Smooth muscle cell of the coronary artery (primary cell): ENCODE results near the gene GARIN5A. TPM values are rescaled to one million over a fixed set of nuclear protein-coding genes. Genes with fewer than 3 reads are reported as not detected.

Source experiments
- total RNA-seq: library from RNA; depleted of rRNA; stranded (reverse); fragments of >200 nt; gene quantifications from 2 replicates; pipeline ENCODE4 v1.2.3, GENCODE V29; 2014; ENCODE audit warnings: low replicate concordance

The GARIN5A gene
- 0.53 TPM in 1 of 2 replicates, not detected in the other for total RNA-seq

DNA sequence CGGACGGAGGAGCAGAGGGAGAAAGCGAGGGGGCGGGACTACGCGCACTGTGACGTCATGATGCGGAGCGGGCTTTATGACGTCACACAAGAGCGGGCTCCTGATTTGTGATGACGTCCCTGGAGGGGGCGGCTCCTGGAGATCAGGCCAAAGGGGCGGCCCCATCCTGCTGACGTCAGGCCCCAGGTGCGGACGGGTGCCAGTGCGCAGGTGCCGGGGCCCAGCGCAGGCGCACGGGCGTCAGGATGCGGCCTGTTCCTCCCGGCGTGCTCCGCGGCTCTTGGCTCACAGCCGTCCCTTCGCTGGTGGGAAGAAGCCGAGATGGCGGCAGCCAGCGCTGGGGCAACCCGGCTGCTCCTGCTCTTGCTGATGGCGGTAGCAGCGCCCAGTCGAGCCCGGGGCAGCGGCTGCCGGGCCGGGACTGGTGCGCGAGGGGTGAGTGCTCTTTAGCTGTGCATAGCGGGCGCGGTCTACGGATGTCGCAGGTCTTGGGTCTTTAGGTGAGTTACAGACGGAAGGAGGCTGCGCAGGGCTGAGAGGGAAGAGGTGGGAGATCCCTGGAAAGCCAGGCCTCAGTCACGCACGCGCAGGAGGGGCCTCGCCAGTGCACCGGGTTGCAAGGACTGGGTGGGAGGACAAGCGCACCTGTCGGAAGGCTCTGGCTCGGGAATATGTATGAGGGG, at the start of gene GARIN5A, which contains the start of gene EMC10:
GARIN5A (minus strand) TSS at position 625 of the 683 bp plus-strand sequence; CDS start at position 165, 460 bp downstream.
EMC10 (plus strand) TSS at position 284 of the 683 bp plus-strand sequence; CDS start at position 322, 38 bp downstream.

DNA sequence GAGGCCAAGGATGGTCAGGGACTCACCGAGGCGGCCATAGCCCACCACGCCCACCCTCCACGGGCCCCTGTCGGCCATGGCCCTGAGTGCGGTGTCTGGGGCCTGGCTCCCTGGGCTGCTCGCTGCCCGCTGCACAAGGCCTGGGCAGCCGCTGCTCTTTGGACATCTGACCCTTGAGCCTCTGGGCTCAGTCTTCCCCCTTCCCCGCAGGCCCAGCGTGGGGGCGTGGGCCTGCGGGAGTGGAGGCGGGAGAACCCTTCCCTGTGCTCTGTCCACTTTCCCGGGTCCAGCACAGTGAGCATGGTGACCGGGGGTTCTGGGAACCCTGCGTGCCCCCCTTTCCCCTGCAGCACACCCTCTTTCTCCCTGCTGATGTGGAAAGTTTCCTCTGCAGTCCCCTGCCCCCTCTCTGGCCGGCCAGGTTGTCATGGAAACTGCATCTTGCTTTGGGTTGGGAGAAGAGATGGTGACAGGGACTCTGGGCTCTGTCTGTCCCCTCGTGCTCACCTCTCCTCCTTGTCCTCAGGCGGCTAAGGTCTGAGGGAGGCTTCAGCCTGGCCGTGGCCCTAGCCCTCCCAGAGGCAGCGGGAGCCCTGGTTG, 37.2 kb upstream of the GARIN5A start, which contains the start of gene ASPDH:
ASPDH (minus strand) TSS at position 168 of the 600 bp plus-strand sequence; CDS start at position 78, 90 bp downstream.

DNA sequence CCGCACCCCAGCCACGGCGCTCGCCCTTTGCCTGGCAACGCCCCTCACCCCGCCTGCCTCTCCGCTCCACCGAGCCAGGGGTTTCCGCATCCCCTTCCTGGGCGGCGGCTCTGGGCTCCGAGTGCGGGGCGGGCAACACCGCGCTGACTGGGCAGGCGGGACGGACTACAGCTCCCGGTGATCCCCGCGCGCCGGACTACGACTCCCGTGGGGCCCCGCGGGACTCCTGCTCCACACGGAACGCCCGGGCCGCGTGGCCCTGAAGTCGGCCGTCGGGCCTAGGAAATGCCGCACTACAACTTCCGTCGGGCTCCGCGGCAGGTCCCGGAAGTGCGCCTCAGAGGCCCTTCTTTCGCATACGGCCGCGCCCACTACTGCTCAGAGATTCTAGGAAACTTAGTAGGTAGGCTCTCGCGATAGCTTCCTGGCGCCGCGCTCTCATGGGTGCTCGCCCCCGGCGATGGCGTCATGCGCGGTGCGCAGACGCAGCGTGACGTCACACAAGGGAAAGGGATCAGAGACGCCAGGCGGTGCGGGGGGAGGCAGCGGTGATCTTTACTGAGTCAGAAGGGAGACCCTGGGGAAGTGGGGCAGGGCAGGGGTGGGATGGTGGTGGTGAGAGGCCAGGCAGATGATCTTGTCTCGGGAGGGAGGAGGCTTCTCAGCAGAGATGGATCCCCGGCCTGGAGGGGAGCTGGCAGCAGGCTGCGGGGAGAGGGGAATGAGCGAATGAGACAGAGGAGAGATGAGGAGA, 34.6 kb upstream of the GARIN5A start, which contains the start of gene JOSD2:
JOSD2 (minus strand) TSS at position 123 of the 754 bp plus-strand sequence. CDS start 760 bp downstream, outside the sequence.

DNA sequence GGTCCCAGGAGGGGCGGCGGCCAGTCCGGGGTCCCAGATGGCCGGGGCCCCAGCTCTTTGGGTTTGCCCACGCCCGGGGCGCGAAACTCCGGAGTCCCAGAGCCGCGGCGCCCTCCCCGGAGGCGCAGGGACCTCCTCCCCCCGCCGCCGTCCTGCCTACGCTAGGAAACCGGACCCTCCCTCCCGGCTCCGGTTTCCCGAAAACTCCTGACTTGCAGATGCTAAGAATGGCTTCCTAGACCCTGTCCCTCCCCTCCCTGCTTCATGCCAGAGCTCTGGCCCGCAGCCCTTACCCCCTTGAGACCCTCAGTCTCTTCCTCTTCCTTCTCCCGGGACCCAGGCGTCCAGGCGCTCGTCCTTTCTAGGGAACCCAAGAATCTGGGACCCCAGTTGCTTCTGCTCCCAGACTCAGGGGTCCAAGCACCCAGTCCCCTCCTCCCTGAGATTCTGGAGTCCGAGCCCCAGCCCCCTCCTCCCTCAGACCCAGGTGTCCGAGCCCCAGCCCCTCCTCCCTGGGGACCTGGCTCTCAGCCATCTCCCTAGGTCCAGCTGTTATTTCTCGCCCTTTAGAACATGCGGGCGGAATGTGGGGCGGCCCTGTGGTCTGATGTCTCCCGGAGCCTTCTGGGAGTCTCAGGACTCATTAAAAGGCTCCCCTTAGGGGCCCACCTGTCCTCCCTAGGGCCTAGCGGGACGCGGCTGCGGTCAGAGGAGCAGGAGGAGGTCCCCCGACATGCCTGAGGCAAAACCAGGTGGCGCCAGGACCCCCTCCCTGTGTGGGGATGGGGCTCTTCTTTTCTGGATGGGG, 44.2 kb downstream of the GARIN5A start, which contains the start of gene MYBPC2:
MYBPC2 (plus strand) TSS at position 672 of the 808 bp plus-strand sequence; CDS start at position 734, 62 bp downstream.

DNA sequence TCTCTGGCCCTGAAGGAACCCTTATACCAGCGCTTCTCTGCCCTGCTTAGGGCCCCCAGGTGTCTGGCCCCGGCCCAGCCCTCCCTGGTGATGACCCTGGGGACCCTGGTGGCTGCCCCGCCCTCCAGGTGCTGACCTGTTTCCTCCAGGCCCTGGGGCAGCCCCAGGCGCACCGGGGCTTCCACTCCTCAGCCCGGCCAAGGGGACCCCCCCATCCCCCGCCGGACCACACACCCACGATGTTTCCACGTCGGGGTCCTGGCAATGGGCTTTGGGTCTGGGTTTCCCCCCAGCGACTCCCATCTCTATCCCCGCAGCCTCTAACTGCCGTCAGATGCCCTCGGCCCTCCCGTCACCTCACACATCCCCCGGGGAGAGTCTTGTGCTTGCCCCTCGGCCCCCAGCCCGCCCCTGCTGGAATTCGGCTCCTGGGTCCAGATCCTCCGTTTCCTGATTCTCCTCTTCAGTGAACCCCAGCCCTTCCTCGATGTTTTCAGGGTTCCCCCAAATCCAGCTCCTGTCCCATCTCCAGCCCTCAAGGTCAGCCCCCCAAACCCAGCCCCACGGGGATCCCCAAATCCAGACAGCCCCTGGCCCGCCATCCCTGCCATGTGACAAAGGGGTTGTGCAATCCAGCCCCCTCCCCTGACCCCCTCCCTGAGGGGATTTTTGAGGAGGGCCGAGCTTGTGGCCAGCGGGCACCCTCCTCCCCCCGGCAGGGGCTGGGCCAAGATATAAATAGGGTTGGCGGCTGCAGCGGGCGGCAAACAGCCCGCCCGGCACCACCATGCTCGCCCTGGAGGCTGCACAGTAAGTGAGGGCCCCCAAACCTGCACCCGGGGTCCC, 58.2 kb downstream of the GARIN5A start, which contains the start of gene SPIB:
SPIB (plus strand) TSS at position 763 of the 846 bp plus-strand sequence; CDS start at position 788, 25 bp downstream.

Other genes with a start within 250 kb of the GARIN5A start
- gene KCNC3, start 147.5 kb downstream of the GARIN5A start, total RNA-seq, result not detected in 2 replicates
- gene NAPSA, start 111.2 kb downstream of the GARIN5A start, total RNA-seq, result 0.08 TPM in 1 of 2 replicates, not detected in the other
- 62.1 and 74.8 TPM in 2 replicates for gene NR1H2, start 100.4 kb downstream of the GARIN5A start, total RNA-seq
- gene POLD1, start 92.5 kb downstream of the GARIN5A start, total RNA-seq, result 19.1 and 34.3 TPM in 2 replicates
- not detected in 2 replicates for gene SPIB, start 57.9 kb downstream of the GARIN5A start, total RNA-seq
- gene MYBPC2, start 44.0 kb downstream of the GARIN5A start, total RNA-seq, result not detected in 2 replicates
- 19.3 and 52.2 TPM in 2 replicates for gene EMC10, start 341 bp downstream of the GARIN5A start, total RNA-seq
- gene JOSD2, start 34.3 kb upstream of the GARIN5A start, total RNA-seq, result 25.5 and 52.0 TPM in 2 replicates
- not detected in 2 replicates for gene ASPDH, start 37.1 kb upstream of the GARIN5A start, total RNA-seq
- 0.30 and 0.35 TPM in 2 replicates for gene LRRC4B, start 91.6 kb upstream of the GARIN5A start, total RNA-seq
- gene SYT3, start 163.0 kb upstream of the GARIN5A start, total RNA-seq, result 0.35 TPM in 1 of 2 replicates, not detected in the other
- gene C19orf81, start 172.6 kb upstream of the GARIN5A start, total RNA-seq, result not detected in 2 replicates
- gene SHANK1, start 243.0 kb upstream of the GARIN5A start, total RNA-seq, result 0.68 and 1.3 TPM in 2 replicates
- 17.4 and 28.9 TPM in 2 replicates for gene CLEC11A, start 246.5 kb upstream of the GARIN5A start, total RNA-seq